ENCODE measurements around the gene APBA3.

The APBA3 gene

DNA sequence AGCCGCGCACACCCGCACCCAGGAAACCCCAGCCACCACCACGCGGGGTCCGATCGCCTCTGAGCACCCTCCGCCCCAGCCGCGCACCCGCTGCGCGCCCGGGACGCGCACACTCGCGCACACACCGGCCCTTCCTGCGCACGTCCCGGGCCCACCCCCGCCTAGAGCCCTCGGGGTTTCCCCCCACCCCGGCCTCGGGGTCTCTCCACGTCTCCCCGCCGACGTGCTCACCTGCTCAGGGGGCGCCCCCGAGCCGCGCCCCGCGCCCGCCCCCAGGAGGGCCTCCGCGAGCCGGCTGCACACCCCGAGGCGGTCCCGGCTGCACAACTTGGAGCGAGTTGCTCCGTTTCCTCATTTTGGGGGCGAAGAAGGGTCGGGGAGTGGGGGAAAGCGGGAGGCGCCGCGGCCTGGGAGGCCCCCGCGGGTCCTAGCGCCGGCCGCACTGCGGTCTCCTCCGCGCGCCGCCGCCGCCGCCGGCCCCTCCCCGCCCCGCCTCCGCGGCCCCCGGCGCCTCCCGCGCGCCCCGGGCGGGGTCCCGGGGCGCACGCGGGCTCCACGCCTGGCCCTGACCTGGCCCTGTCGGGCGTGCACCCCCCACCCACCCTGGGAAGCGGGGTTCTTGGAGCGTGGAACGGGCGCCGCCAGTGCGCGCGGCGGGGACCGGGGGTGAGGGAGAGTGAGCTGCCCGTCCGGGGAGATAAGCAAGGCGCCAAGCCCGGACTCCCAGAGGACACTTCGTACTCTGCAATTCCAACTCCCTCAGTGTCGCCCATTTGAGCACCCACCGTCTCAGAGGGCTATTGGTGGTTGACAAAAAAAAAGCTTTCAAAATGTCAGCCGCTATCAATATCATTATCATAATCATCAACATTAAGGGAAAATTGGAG lies 24.7 kb upstream of the APBA3 start, which contains the start of gene MATK:
Gene MATK (minus strand): TSS at position 444 of the 887 bp plus-strand sequence. CDS start 1,246 bp downstream, outside the sequence.
- DNase-seq: peak; percentile 32

DNA sequence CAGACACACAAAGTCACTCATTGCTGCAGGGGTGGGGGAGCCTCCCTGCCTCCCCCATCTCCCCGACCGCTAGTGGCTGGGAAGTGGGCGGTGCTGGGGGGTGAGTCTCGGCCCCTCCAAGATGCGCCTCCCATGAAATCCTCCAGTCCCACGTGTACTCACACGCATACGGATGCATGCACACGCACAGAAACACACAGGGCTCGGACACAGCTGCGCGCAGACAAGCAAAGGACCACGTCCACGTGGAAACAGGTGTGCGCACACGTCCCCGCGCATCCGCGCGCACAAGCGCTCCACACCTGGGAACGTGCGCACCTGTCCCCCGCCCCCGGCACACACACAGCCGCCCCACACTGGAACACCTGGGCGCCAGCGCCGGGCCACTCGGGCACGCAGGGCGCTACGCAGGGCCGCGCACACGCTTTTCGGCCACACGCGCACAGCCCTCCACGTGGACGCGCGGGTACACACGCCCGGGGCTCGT lies 24.0 kb upstream of the APBA3 start:
- no peak for DNase-seq

DNA sequence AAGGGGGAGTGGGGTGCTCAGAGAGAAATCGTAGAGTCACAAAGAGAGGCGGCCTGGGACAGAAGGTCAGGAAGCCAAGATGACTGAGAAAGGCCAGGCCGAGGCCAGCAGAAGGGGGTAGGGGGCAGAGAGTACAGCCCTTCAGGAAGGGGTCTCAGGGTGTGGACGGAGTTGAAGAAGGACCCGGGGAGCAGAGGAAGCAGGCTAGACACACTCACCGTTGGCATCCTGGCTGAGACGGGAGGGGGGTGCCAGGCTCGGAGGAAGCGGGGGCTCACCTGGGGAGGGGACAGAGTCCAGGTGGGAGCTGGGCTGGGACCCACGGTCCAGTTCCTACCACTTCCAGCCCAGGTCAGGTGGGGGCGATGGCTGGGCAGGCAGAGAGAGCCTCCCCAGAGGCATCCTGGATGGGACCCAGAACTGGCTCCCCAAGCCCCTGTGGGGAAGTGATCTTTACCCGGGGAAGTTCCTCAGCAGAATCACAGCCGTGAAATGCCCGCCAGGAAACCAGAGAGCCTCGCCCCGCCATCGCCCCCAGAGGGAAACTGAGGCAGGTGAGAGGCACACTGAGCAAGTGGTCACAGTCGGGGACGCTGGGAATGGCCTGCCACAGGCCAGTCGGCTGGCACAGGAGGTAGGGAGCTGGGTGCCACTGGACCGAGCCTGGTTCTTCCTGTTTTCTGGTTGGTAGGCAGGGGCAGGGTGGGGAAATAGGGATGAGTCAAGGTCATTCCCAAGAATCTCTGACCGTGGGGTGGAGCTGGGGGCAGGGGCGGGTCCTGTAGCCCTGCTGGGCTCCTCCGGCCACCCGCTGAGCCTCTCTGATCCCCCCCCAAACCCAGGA lies 23.3 kb upstream of the APBA3 start:
- no peak for DNase-seq

DNA sequence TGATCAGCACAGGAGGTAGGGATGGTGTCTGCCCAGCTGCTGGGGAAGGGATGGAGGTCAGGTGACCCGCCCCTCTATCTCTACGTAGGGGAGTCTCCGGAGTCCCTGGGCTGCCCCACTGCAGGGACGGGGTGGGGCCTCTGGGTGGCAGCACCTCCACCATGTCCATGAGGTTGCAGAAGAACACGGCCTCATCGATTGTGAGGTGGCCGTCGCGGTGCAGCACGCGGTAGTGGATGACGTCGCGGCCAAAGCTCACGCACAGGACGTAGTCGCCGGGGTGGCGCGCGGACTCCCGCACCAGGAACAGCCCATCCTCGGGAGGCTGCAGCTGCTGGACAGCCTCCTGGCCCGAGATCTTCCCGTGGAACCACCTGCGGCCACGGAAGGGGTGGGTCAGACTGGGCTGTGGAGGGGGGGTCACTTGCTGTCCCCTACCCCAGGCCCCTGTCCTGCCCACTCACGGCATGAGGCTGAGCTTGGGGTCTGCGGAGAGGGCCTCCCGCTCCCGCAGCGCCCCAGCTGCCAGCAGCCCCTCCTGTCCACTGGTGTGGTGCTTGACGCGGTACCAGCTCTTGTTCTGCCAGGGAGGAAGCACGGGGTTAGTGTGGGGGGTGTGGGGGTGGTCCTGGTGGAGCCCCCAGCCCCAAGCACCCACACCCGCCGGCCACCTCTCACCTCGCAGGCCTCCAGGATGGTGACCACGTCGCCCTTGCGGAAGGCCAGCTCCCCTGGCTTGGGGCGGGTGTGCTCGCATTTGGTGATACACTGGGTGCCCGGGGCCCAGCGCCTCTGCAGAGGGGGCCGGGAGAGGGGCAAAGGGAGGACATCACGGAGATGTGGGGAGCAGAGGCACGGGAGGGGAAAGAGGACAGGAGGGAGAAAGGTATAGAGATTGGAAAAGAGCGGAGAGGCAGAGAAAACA lies 22.4 kb upstream of the APBA3 start:
- DNase-seq: no peak

DNA sequence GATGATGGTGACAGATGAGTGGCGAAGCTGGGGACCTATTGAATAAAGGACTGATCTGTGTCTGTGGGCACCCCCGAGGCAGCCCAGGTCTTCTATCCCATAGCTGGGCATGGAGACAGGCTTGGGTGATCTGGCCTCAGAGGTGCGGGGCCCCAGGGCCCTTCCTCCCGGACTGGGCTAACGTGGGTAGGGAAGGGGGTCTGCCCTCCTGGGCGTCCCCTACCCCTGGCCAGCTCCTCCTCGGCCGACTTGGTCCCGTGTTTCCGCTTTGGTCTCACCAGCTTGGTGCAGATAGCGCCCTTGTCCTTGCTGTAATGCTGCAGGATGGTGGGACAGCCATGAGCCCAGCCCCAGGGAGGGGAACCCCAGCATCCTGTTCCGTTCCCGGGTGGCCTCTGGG lies 21.4 kb upstream of the APBA3 start:
- DNase-seq: no peak

DNA sequence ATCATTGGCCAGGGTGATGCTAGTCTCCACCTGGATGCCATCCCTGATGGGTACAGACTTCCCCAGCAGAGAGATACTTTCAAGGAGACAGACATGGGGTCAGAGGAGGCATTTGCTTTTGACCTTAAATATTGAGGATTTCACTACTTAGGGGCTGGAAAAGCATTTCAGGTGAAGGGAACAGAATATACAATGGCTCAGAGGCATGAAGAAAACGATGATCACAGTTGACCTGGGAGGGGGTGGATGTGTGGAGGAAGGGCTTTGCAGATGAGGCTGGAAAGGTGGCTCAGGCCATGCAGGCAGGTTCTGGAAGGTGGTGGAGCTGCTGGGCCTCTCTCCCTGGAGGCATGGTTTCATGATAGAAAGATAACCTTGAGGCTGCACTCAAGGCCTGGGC lies 20.8 kb upstream of the APBA3 start:
- DNase-seq: no peak

DNA sequence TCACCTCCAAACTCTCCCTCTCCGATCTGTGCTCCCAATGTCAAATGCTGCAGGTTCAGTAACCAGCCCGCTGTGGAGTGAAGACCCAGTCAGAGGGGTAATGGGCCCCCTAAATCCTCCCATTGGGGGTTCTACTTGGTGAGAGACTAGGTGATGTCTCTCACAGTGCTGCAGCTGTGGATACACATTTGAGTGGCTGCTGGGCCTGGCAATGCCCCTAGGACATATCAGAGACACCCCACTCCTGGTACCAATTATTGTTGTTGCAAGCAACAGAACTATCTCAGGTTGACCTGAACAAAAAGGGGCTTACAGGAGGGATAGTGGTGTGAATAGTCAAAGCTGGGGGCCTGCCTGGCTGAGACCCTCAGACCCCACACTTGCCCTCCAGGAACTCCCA lies 20.1 kb upstream of the APBA3 start:
- no peak for DNase-seq

DNA sequence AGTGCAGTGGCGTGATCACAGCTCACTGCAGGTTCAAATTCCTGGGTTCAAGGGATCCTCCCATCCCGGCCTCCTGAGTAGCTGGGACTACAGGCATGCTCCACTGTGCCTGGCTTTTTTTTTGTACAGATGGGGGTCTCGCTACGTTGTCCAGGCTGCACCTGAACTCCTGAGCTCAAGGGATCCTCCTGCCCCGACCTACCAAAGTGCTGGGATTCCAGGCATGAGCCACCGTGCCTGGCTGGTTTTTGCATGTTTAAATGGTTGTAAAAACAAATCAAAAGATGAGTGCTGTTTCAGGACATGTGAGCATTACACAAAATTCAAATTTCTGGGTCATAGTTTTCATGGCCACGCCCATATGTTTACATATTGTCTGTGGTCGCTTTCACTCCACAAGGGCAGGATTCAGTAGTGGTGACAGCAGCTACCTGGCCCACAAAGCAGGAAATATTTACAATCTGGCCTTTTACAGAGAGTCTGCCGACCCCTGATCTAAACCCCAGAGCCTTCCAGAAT lies 19.4 kb upstream of the APBA3 start:
- no peak for DNase-seq

DNA sequence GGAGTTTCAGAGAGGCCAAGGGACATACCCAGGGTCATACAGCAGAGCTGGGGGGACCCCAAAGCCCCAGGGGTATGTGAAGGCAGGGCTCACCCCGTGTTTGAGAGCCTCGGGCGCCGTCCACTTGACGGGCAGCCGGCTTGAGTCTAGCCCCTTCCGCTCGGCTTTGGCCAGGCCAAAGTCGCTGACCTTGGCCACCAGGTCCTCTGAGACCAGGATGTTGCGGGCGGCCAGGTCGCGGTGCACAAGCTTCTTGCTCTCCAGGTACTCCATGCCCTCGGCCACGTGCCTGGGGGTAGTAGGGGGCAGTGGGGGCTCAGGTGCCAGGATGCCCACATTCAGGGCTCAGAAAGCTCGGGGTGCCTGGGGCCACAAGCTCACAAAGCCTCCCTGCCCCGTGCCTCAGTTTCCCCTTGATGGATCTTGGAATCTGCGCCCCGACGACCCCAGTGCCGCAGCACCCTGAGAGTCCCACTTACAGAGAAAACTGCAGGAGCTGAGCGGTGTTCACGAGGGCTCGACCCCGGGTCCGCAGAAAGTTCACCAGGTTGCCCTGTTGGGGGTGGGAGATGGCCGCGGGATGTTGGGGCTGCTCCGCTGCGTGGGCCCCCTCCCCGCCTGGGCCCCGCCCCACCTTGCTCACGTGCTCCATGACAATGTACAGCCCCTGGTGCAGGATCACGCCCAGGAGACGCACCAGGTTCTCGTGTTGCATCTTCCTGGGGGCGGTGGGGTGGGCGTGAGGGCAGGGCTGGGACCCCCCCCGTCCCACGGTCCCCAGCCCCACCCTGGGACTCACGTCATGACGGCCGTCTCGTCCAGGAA lies 17.6 kb upstream of the APBA3 start:
- DNase-seq: no peak

DNA sequence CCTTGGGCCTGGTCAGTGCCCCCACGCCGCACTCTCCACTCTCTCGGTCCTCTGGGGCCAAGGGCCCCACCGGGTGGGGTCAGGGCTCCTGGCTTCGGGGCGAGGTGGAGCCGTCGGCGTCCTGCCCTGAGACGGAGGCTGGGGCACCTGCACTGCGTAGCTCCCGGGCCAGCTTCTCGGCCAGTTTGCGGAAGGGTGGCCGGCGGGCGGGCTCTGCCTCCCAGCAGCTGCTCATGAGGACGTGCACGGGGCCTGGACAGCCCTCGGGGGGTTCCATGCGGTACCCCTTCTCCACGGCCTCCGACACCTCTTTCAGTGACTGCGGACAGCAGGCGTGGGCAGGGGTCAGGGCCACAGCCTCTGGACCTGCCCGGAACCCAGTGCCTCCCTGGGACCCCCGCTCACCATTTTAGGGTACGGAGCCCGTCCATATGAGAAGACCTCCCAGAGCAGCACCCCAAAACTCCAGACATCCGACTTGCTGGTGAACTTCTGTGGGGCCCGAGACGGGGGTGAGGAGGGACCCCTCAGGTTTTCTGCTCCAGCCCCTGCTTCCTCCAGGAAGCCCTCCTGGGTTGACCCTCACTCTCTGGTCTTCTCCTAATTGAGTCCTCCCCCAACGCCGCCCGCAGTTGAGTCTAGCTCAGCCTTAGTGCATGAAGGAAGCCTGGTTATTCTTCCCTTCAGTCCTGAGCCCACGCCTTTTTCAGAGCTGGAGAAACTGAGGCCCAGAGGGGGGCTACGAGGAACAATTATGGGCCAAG lies 16.8 kb upstream of the APBA3 start:
- no peak for DNase-seq

DNA sequence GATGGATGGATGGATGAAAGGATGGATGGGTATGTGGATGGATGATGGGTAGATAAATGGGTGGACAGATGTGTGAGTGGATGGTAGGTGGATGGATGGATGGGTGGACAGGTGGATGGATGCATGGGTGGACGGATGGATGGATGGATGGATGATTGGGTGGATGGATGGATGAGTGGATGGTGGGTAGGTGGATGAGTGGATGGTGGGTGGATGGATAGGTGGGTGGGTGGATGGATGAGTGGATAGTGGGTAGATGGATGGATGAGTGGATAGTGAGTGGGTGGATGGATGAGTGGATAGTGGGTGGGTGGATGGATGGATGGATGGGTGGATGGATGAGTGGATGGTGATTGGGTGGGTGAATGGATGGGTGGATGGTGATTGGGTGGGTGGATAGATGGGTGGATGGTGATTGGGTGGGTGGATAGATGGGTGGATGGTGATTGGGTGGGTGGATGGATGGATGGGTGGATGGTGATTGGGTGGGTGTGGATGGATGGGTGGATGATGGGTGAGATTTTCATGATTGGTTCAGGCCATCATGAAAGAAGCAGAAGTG lies 15.1 kb upstream of the APBA3 start:
- DNase-seq: no peak

DNA sequence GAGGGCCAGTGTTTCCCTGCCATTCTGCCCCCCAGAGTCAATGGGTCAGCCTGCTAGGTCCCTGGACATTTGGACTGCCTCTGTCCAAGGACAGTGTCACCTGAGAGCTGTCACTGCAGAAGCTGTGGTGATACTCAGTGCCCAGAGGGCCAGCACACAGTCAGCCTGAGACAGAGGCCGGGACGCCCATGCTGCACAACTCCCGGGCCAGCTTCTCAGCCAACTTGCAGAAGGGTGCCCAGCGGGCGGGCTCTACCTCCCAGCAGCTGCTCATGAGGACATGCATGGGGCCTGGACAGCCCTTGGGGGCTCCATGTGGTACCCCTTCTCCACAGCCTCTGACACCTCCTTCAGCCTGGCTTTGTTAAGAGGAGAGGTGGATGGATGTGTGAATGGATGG lies 14.3 kb upstream of the APBA3 start:
- DNase-seq: no peak

DNA sequence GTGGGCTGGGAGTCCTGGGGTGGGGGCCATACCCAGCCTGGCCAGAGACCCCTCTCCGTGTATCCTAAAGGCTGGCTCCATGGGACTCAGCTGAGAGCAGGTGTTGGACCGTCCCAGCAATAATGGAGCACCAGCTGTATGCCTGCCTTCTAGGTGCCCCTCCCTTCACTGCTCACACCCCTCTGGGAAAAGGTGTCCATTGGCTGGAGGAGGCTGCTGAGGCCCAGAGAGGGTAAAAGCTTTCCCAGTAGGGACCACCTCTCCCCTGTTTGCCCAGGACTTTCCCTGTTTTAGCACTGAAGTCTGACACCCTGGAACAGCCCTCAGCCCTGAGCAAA lies 13.9 kb upstream of the APBA3 start:
- no peak for DNase-seq

DNA sequence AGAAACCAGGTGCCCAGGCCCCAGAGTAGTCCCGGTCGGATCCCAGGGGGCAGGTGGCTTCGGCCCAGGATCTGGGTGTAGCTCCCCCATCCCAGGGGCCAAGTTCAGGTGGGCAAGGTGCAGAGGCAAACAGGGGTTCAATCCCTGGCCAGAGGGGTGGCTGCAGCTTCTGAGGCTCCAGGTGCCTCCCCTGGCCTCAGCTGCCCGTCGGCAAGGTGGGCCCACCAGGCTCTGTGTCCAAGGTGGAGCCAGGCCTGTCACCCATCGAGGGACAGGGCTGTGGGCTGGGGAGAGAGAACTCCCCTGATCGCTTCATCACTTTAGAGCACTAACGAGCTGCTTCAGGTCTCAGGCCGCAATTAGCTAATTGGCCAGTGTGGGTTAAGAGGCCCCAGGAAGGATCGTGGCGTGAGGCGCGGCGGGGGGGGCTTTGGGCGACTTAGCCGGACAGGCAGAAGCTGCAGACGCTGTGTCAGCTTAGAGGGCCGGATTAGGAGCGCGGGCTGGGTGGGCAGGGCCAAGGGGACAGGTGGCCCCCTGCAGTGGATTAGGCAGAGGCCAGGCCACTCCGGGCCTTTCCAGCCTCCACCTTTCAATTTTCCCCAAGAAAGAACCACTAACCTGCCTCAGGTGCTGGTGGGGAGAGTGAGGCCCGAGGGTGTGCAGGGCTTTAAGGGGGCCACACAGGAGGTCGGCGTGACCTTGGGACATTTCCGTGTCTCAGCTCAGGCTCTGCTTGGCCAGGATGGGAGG lies 13.3 kb upstream of the APBA3 start:
- no peak for DNase-seq

DNA sequence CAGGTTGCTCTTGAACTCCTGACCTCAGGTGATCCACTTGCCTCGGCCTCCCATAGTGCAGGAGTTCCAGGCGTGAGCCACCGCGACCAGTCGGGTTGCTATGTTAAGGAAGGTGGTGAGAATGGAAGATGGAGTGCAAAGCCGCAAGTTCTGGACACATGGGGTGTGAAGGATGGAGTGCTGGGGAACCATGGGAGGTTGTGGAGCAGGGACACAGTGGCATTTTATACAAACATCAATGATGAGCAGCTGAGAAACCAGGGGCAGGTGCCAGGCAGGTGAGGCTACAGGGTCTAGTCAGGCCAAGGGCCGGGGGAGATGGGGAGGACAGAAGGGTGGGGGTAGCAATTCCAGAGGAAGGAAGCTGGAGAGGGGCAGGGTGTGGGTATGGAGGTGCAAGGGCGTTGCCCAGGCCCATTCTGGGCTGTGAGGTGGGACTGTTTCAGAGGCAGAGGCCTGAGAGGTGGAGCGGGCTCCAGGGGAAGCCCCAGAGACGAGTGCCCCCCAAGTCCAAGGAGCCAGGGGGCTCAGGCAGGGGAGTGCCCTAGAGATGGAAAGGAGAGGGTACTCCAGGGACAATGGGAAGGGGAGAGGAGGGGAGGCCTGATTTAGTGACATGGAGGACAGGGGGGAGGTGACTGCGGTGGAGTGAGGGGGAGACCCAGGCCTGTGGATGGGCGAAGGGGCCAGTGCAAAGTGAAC lies 12.5 kb upstream of the APBA3 start:
- DNase-seq: no peak

DNA sequence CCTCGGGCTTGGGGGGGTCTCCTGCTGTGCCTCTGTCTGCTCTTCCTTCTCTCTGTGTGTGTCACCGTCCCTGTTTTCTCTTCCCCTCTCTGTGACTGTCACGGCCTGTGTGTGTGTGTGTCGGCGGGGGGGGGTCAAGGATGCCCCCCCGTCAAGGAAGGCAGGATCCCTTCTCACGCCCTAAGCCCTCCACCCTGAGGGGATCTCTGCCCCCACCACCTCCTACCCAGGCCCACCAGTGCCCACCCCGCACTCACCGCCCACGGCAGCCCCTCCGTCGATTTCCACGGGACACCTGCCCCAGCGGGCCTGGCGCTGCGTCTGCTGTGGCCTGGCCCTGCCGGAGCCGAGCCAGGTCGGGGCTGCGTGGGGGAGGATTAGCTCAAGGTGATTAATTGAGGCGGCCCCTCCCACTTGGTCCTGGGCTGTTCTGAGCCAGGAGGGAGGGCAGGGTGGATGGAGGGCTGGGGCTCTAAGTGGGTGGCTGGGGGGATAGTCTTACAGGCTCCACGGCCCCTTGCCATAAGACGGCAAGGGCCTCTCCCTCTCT lies 10.5 kb upstream of the APBA3 start, which contains the start of gene RAX2:
Gene RAX2 (minus strand): TSS at position 323 of the 550 bp plus-strand sequence. CDS start 486 bp downstream, outside the sequence.
- DNase-seq: no peak

DNA sequence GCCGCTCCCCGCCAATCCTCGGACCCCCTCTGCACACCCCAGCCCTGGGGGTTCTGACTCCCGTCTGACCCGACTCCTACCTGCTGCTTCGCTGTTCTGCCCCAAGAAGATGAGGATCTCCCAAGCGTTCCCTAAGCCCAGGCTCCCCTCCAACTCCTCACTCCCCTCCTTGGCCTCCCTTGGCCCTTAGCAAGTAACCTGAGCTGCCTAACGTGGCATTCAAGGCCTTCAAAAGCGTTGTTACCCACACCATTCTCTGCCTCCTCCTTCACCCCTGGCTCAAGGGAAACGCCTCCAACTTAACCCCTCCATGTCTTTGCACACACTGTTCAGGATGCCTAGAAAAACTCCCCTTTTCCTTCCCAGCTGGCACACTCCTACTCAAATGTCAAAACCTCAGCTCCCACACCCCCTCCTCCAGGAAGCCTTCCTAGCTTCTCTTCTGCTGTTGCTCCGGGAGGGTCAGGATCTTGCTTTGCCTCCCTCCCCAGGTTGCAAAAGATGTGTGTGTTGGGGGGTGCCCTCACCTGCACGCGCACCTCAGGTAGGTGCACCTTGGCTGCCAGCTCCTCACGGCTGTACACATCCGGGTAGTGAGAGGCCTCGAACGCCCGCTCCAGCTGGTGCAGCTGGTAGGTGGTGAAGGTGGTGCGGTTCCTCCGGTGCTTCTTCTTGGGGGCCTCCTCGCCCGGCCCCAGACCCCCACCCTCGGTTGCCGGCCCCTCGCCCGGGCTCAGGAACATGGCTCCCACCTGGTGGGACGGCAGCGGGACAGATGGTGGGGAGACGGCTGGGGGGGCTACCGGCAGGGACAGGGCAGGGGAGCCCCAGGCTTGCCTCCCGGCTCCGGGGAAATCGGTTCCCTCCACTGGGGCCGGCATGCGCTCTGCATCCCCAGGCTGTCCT lies 9.8 kb upstream of the APBA3 start:
- no peak for DNase-seq
